IMR-90 (cell line): Measurements from ENCODE around the gene RSU1. TPM values are rescaled to one million over a fixed set of nuclear protein-coding genes. Genes with fewer than 3 reads are reported as not detected.

Experiments used
- ATAC-seq: fragments of 200-7000 bp; cut with Tn5 transposase; 2 replicates; pipeline ENCODE4 v1.9.1; 2020; ENCODE audit warnings: low read depth, mild to moderate bottlenecking, moderate library complexity
- BruUV-seq: library from RNA; stranded (reverse); fragments of 400-500 nt; replicated peaks from 2 replicates; lab custom pipeline; 2021; lab: Mats Ljungman, UMichigan
- CTCF ChIA-PET: fragments of 300-600 bp; formaldehyde crosslinking; extraction: SDS; loops from one replicate; lab custom pipeline; 2021; ENCODE audit warnings: antibody characterized with exemption; lab: Yijun Ruan, JAX
- POLR2A ChIA-PET: fragments of 300-600 bp; sonication (Branson Sonifier 250); formaldehyde crosslinking; loops from one replicate; lab custom pipeline; 2022; ENCODE audit warnings: antibody characterized with exemption; ENCODE audit not compliant: unreplicated experiment; lab: Charles Lee
- DNase-seq: peaks from one replicate; pipeline ENCODE4 v3.0.0; 2013
- H2AFZ ChIP-seq: replicated peaks from 2 replicates; pipeline ENCODE3; 2013; ENCODE audit warnings: low read length, mild to moderate bottlenecking; ENCODE audit not compliant: poor library complexity
- H2AK5ac ChIP-seq: 2 replicates; pipeline ENCODE4 v1.6.1; 2013; ENCODE audit warnings: low read depth, low read length, inconsistent platforms
- H2AK9ac ChIP-seq: replicated peaks from 2 replicates; pipeline ENCODE3; 2013; ENCODE audit warnings: mild to moderate bottlenecking, low read depth, low read length, moderate library complexity; ENCODE audit not compliant: poor library complexity
- H2BK120ac ChIP-seq: 2 replicates; pipeline ENCODE4 v1.6.1; 2013; ENCODE audit warnings: low read depth, low read length, inconsistent platforms
- H2BK15ac ChIP-seq: 3 replicates; pipeline ENCODE4 v1.6.1; 2013; ENCODE audit warnings: low read depth, low read length, inconsistent platforms
- H2BK20ac ChIP-seq: 2 replicates; pipeline ENCODE4 v1.6.1; 2013; ENCODE audit warnings: low read depth, mild to moderate bottlenecking, inconsistent platforms, low read length, moderate library complexity
- H2BK5ac ChIP-seq: 2 replicates; pipeline ENCODE4 v1.6.1; 2013; ENCODE audit warnings: mild to moderate bottlenecking, low read depth, low read length, inconsistent platforms; ENCODE audit not compliant: poor library complexity, severe bottlenecking
- H3K14ac ChIP-seq: replicated peaks from 2 replicates; pipeline ENCODE4 v1.6.1; 2013; ENCODE audit warnings: low read depth, low read length, inconsistent platforms
- H3K18ac ChIP-seq: 2 replicates; pipeline ENCODE4 v1.6.1; 2013; ENCODE audit warnings: low read depth, low read length, control low read depth
- H3K23ac ChIP-seq: 2 replicates; pipeline ENCODE4 v1.6.1; 2013; ENCODE audit warnings: low read depth, low read length, inconsistent platforms
- H3K27ac ChIP-seq: 2 replicates; pipeline ENCODE4 v1.5.1; 2013; ENCODE audit warnings: mild to moderate bottlenecking, control low read depth, low read length; ENCODE audit not compliant: insufficient read depth
- H3K27me3 ChIP-seq: 2 replicates; pipeline ENCODE4 v1.6.1; 2013; ENCODE audit warnings: low read length; ENCODE audit not compliant: control insufficient read depth, insufficient read depth
- H3K36me3 ChIP-seq: 2 replicates; pipeline ENCODE4 v1.6.1; 2013; ENCODE audit warnings: low read length, mixed read lengths; ENCODE audit not compliant: control insufficient read depth, insufficient read depth
- H3K4ac ChIP-seq: 2 replicates; pipeline ENCODE4 v1.6.1; 2013; ENCODE audit warnings: low read depth, low read length, inconsistent platforms
- H3K4me1 ChIP-seq: 2 replicates; pipeline ENCODE4 v1.6.1; 2013; ENCODE audit warnings: low read length, mixed read lengths; ENCODE audit not compliant: control insufficient read depth, insufficient read depth
- H3K4me2 ChIP-seq: 2 replicates; pipeline ENCODE4 v1.6.1; 2013; ENCODE audit warnings: low read depth, mild to moderate bottlenecking, control low read depth, low read length, moderate library complexity
- H3K4me3 ChIP-seq: 2 replicates; pipeline ENCODE4 v1.5.1; 2013; ENCODE audit warnings: low read depth, mild to moderate bottlenecking, control low read depth, low read length, moderate library complexity; ENCODE audit not compliant: insufficient read depth
- H3K56ac ChIP-seq: 2 replicates; pipeline ENCODE4 v1.6.1; 2013; ENCODE audit warnings: low read length, inconsistent platforms; ENCODE audit not compliant: insufficient read depth; ENCODE audit errors: extremely low read depth
- H3K79me1 ChIP-seq, 2 experiments: 2 replicates each; pipeline ENCODE4 v1.6.1; 2013; ENCODE audit warnings: low read length in 2 of 2, inconsistent platforms in 1 of 2, low read depth in 1 of 2
- H3K9ac ChIP-seq: 2 replicates; pipeline ENCODE4 v1.6.1; 2013; ENCODE audit warnings: low read depth, low read length, control low read depth
- H3K9me1 ChIP-seq: 2 replicates; pipeline ENCODE4 v1.6.1; 2013; ENCODE audit warnings: low read length, inconsistent platforms; ENCODE audit not compliant: insufficient read depth
- H3K9me3 ChIP-seq: 2 replicates; pipeline ENCODE4 v1.6.1; 2013; ENCODE audit warnings: low read length; ENCODE audit not compliant: control insufficient read depth, insufficient read depth
- H4K20me1 ChIP-seq: 2 replicates; pipeline ENCODE4 v1.6.1; 2013; ENCODE audit warnings: low read length, inconsistent platforms; ENCODE audit not compliant: insufficient read depth
- H4K5ac ChIP-seq: 2 replicates; pipeline ENCODE4 v1.6.1; 2013; ENCODE audit warnings: mild to moderate bottlenecking, low read depth, low read length, control low read depth
- H4K8ac ChIP-seq, 2 experiments: 2 replicates each; pipeline ENCODE4 v1.6.1; 2013; ENCODE audit warnings: low read depth in 2 of 2, low read length in 2 of 2, control low read depth in 1 of 2, inconsistent platforms in 1 of 2
- H4K91ac ChIP-seq: 2 replicates; pipeline ENCODE4 v1.6.1; 2013; ENCODE audit warnings: low read depth, low read length, inconsistent platforms; ENCODE audit not compliant: insufficient read depth
- CEBPB ChIP-seq: IDR thresholded peaks from 2 replicates; pipeline ENCODE4 v1.6.1; 2012; ENCODE audit warnings: low read depth, low read length, improper control_type of control experiment
- CHD1 ChIP-seq: IDR thresholded peaks from 2 replicates; pipeline ENCODE4 v1.6.1; 2012; ENCODE audit warnings: low read depth, low read length, improper control_type of control experiment
- CTCF ChIP-seq: conservative IDR thresholded peaks from 2 replicates; pipeline ENCODE4 v1.5.1; 2012; ENCODE audit warnings: mild to moderate bottlenecking, low read depth, low read length, improper control_type of control experiment
- FOS ChIP-seq: fragments of 150-350 bp; IDR thresholded peaks from 2 replicates; pipeline ENCODE4 v1.6.1; 2016; ENCODE audit warnings: low read depth, low read length
- MAFK ChIP-seq: IDR thresholded peaks from 2 replicates; pipeline ENCODE4 v1.6.1; 2012; ENCODE audit warnings: low read depth, low read length, improper control_type of control experiment
- MAZ ChIP-seq: IDR thresholded peaks from 2 replicates; pipeline ENCODE4 v1.6.1; 2012; ENCODE audit warnings: low read depth, mild to moderate bottlenecking, low read length, improper control_type of control experiment, moderate library complexity, borderline replicate concordance
- MXI1 ChIP-seq: IDR thresholded peaks from 2 replicates; pipeline ENCODE4 v1.6.1; 2012; ENCODE audit warnings: low read depth, mild to moderate bottlenecking, low read length, moderate library complexity, borderline replicate concordance
- NFE2L2 ChIP-seq: fragments of 150-350 bp; IDR thresholded peaks from 2 replicates; pipeline ENCODE4 v1.6.1; 2016; ENCODE audit warnings: low read depth, mild to moderate bottlenecking, low read length
- POLR2A ChIP-seq: IDR thresholded peaks from 2 replicates; pipeline ENCODE4 v1.6.1; 2012; ENCODE audit warnings: mild to moderate bottlenecking, low read depth, low read length
- RAD21 ChIP-seq: IDR thresholded peaks from 2 replicates; pipeline ENCODE4 v1.6.1; 2012; ENCODE audit warnings: low read length, improper control_type of control experiment
- RFX5 ChIP-seq: IDR thresholded peaks from 2 replicates; pipeline ENCODE4 v1.8.0; 2012; ENCODE audit warnings: low read depth, mild to moderate bottlenecking, low read length, moderate library complexity
- SMC3 ChIP-seq: fragments of 150-350 bp; IDR thresholded peaks from 2 replicates; pipeline ENCODE4 v1.6.1; 2016; ENCODE audit warnings: low read depth, mild to moderate bottlenecking, antibody characterized with exemption, low read length, moderate library complexity
- USF2 ChIP-seq: fragments of 150-350 bp; IDR thresholded peaks from 2 replicates; pipeline ENCODE4 v1.6.1; 2017; ENCODE audit warnings: mild to moderate bottlenecking, antibody characterized with exemption, low read length, low read depth
- WGBS, 2 experiments: methylation state at CpG; one replicate each; pipeline versions ENCODE4 v1.1.5 to v1.1.7; 2013; ENCODE audit warnings: missing lambda C conversion rate in 2 of 2; ENCODE audit not compliant: insufficient read length in 1 of 2; ENCODE audit errors: extremely low coverage in 2 of 2; 5-methylcytosine and 5-hydroxymethylcytosine counted together
- dilution Hi-C: fragments of 300-500 bp; cut with HindIII; formaldehyde crosslinking; loops from one replicate; pipeline ENCODE4 v1.14.3; 2018; ENCODE audit warnings: low sequenced_read_pairs; ENCODE audit not compliant: unreplicated experiment
- in situ Hi-C: fragments of 300-500 bp; cut with MboI; formaldehyde crosslinking; loops from 3 replicates; pipeline ENCODE4 v1.14.3; 2019; ENCODE audit warnings: low sequenced_read_pairs, inconsistent platforms, mixed read lengths
- intact Hi-C: fragments of 100-400 bp; cut with micrococcal nuclease; formaldehyde crosslinking; loops from 2 replicates; pipeline ENCODE4 v1.10.0; 2022
- polyA plus RNA-seq, 3 experiments: library from polyadenylated mRNA; depleted of rRNA; stranded (reverse); fragments of >200 nt; gene quantifications; 2 replicates each; pipeline ENCODE4 v1.2.3, GENCODE V29; 2012; ENCODE audit warnings: low replicate concordance in 1 of 3
- total RNA-seq: library from RNA; depleted of rRNA; stranded (reverse); fragments of >200 nt; gene quantifications from 2 replicates; pipeline ENCODE4 v1.2.3, GENCODE V29; 2012

The RSU1 gene
- total and polyA plus RNA-seq, 2 of the 4 experiments (the other 2 are of a cell fraction): 134 to 148 TPM

- H3K23ac ChIP-seq: no peak overlapping the region
- H3K9ac ChIP-seq: no peak overlapping the region
- ChIA-PET POLR2A (no interaction called here), CTCF (no interaction called here)
- no peak overlapping the region for H2AK5ac ChIP-seq
- no peak overlapping the region for H2BK120ac ChIP-seq
- in situ Hi-C loops (no loop called here), dilution Hi-C loops (no loop called here), intact Hi-C loops (no loop called here)
- ATAC-seq (no peak), DNase-seq (no peak)
- no peak overlapping the region for H4K8ac ChIP-seq
- H3K4me3 ChIP-seq: no peak overlapping the region
- peaks cover 19 to 53% of the 10 kb centered on the region in 2 experiments for H3K79me1 ChIP-seq
- H2BK5ac ChIP-seq: no peak overlapping the region
- H4K20me1 ChIP-seq: peaks cover 23% of the 10 kb centered on the region
- H2BK15ac ChIP-seq: no peak overlapping the region
- no peaks in the 10 kb centered on the region for H3K9me3 ChIP-seq
- H3K9me1 ChIP-seq: peaks cover 5% of the 10 kb centered on the region; the same call in 1 of the 2 replicates
- H2AK9ac ChIP-seq: no peak overlapping the region
- H3K4me2 ChIP-seq: no peak overlapping the region
- no peak overlapping the region for H4K91ac ChIP-seq
- H3K14ac ChIP-seq: no peak overlapping the region
- BruUV-seq: no TSS peak
- no peak overlapping the region for H3K18ac ChIP-seq
- no peak overlapping the region for H3K56ac ChIP-seq
- 100% methylated on average over 1 of the region's 8 CpGs; no CpG with 5 or more reads in 1 of the 2 experiments for WGBS, 2 experiments
- no peak overlapping the region for H2BK20ac ChIP-seq
- no peak overlapping the region for H3K4ac ChIP-seq
- H3K36me3 ChIP-seq: no peaks in the 10 kb centered on the region
- H3K4me1 ChIP-seq: no peaks in the 10 kb centered on the region
- H3K27ac ChIP-seq: no peak overlapping the region
- no peak for TF ChIP-seq RFX5
- no peak for TF ChIP-seq FOS
- no peak for TF ChIP-seq POLR2A
- TF ChIP-seq RAD21: no peak
- TF ChIP-seq MAFK: no peak
- TF ChIP-seq MXI1: no peak
- TF ChIP-seq MAZ: no peak
- TF ChIP-seq SMC3: no peak
- no peak for TF ChIP-seq NFE2L2
- TF ChIP-seq CEBPB: no peak
- no peak for TF ChIP-seq USF2
- TF ChIP-seq CHD1: no peak
- no peak for TF ChIP-seq CTCF
- no peak overlapping the region for H2AFZ ChIP-seq
- H4K5ac ChIP-seq: no peak overlapping the region
- no peaks in the 10 kb centered on the region for H3K27me3 ChIP-seq
Measured at GRCh38 chr10:16799621-16800020, 17.6 kb downstream of the RSU1 start.
